ENCODE measurements around the gene HNRNPA1.

The HNRNPA1 gene

GRCh38 chr12:54259194-54260011, 21.1 kb upstream of the HNRNPA1 start (continued):
- no peak for TF ChIP-seq ZNF266 (tag by site-specific recombination; IDR thresholded peaks at IDR 0.05; ENCODE audit: low read depth)
- peak; percentile 22; the same call in 1 of the 2 replicates for TF ChIP-seq ZNF398 (tag by site-specific recombination; IDR thresholded peaks at IDR 0.05)
- no peak for TF ChIP-seq ZBTB1 (tag by site-specific recombination; IDR thresholded peaks at IDR 0.05)
- no peak for TF ChIP-seq ZNF473 (tag by site-specific recombination; IDR thresholded peaks at IDR 0.05)
- no peak for TF ChIP-seq ZIC2 (tag by site-specific recombination; IDR thresholded peaks at IDR 0.05)
- no peak for TF ChIP-seq PRDM6 (tag by site-specific recombination; IDR thresholded peaks at IDR 0.05)
- no peak for TF ChIP-seq ZNF248 (tag by site-specific recombination; IDR thresholded peaks at IDR 0.05)
- TF ChIP-seq ELK4 (IDR thresholded peaks at IDR 0.05; ENCODE audit: borderline replicate concordance, low read depth, low read length) = no peak
- no peak for TF ChIP-seq ZNF571 (tag by site-specific recombination; IDR thresholded peaks at IDR 0.05)
- TF ChIP-seq ZNF76 (tag by site-specific recombination; IDR thresholded peaks at IDR 0.05; ENCODE audit: borderline replicate concordance, low read depth) = no peak
- no peak for TF ChIP-seq ZNF169 (tag by site-specific recombination; IDR thresholded peaks at IDR 0.05)
- no peak for TF ChIP-seq KLF8 (tag by site-specific recombination; IDR thresholded peaks at IDR 0.05)
- no peak for TF ChIP-seq ZSCAN23 (tag by site-specific recombination; IDR thresholded peaks at IDR 0.05)
- TF ChIP-seq ZXDB (tag by site-specific recombination; IDR thresholded peaks at IDR 0.05) = peak; percentile 62
- TF ChIP-seq KLF1 (tag by site-specific recombination; IDR thresholded peaks at IDR 0.05) = no peak
- no peak for TF ChIP-seq ZNF558 (tag by site-specific recombination; IDR thresholded peaks at IDR 0.05)
- no peak for TF ChIP-seq ZNF221 (tag by site-specific recombination; IDR thresholded peaks at IDR 0.05; ENCODE audit: borderline replicate concordance)
- TF ChIP-seq ZNF140 (tag by site-specific recombination; IDR thresholded peaks at IDR 0.05) = no peak
- no peak for TF ChIP-seq ZNF624 (tag by site-specific recombination; IDR thresholded peaks at IDR 0.05)
- TF ChIP-seq ZNF664 (tag by site-specific recombination; IDR thresholded peaks at IDR 0.05) = no peak
- TF ChIP-seq ZNF10 (tag by site-specific recombination; IDR thresholded peaks at IDR 0.05) = no peak
- TF ChIP-seq KLF7 (tag by site-specific recombination; IDR thresholded peaks at IDR 0.05; ENCODE audit: borderline replicate concordance) = no peak
- TF ChIP-seq ZNF362 (tag by site-specific recombination; IDR thresholded peaks at IDR 0.05) = no peak
- TF ChIP-seq ZNF747 (tag by site-specific recombination; IDR thresholded peaks at IDR 0.05) = no peak
- no peak for TF ChIP-seq ZFP69B (tag by site-specific recombination; IDR thresholded peaks at IDR 0.05)
- no peak for TF ChIP-seq ZNF133 (tag by site-specific recombination; IDR thresholded peaks at IDR 0.05)
- TF ChIP-seq BCL11A (tag by site-specific recombination; IDR thresholded peaks at IDR 0.05; ENCODE audit: low read depth) = no peak
- no peak for TF ChIP-seq ZNF114 (tag by site-specific recombination; IDR thresholded peaks at IDR 0.05)
- TF ChIP-seq REPIN1 (tag by site-specific recombination; IDR thresholded peaks at IDR 0.05; ENCODE audit: low read depth) = no peak
- no peak for TF ChIP-seq CTCF (tag by site-specific recombination; IDR thresholded peaks at IDR 0.05)
- no peak for TF ChIP-seq ZNF146 (tag by site-specific recombination; IDR thresholded peaks at IDR 0.05)

Data from HEK293 (cell line).